Measurements from ENCODE around the gene CEBPA. TPM values are rescaled to one million over a fixed set of nuclear protein-coding genes. Genes with fewer than 3 reads are reported as not detected.

Gene CEBPA
- total and polyA plus RNA-seq, 4 experiments from 2014 or later: 0.20 to 2.4 (median 1.6) TPM

- Histone ChIP-seq H3K9me3 (ENCODE audit: control insufficient read depth in 1 of 2, low read length in 2 of 2) (no peaks in the 10 kb centered on the region), H3K4me1 (ENCODE audit: insufficient read depth, low read length) (no peaks in the 10 kb centered on the region), H3K27me3 (ENCODE audit: insufficient read depth, low read length) (no peaks in the 10 kb centered on the region), H3K4me3 (ENCODE audit: low read length in 2 of 2) (no peak overlapping the region), H3K27ac (ENCODE audit: low read depth, low read length) (no peak overlapping the region), H3K36me3 (ENCODE audit: insufficient read depth, low read length) (no peaks in the 10 kb centered on the region)
- CTCF ChIA-PET (ENCODE audit: partially characterized antibody): interaction anchor here (1.5 kb wide), 1 partner anchor 82 kb away, joined by 3 read pairs; no protein-coding TSS in a partner anchor
- H3K4me3 Mint-ChIP-seq: no peak overlapping the region
- intact Hi-C loops (cut with micrococcal nuclease): no loop called here
- no peaks in the 10 kb centered on the region for H3K36me3 Mint-ChIP-seq
- H3K9me3 Mint-ChIP-seq: no peaks in the 10 kb centered on the region
- POLR2A ChIA-PET (ENCODE audit: partially characterized antibody): no interaction called here
- H3K27me3 Mint-ChIP-seq: peaks cover 11 to 19% of the 10 kb centered on the region in 2 donors
- no peak overlapping the region for H3K27ac Mint-ChIP-seq
- DNase-seq: no peak
- no peaks in the 10 kb centered on the region for H3K4me1 Mint-ChIP-seq
Measured at GRCh38 chr19:33334271-33334670, 31.9 kb upstream of the CEBPA start.

DNA sequence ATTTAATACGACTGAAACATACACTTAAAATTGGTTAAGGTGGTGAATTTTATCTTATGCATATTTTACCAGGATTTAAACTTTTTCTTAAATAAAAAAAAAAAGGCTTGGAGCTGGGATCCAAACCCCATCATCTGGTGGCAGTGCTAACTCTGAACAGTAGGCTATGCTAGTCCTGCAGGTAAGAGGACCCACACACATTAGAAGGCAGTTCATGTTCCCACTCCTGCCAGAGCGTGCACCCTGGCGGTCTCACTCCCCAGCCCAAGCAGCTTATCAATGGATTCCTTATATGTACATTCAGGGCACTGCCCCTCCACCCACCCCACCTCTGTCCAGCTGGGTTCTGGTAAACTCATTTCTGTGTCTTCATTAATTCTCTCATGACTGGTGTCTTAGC lies 31.3 kb upstream of the CEBPA start:
- H3K9me3 ChIP-seq (ENCODE audit: control insufficient read depth in 1 of 2, low read length in 2 of 2): no peaks in the 10 kb centered on the region
- H3K36me3 Mint-ChIP-seq: no peaks in the 10 kb centered on the region
- H3K9me3 Mint-ChIP-seq: no peaks in the 10 kb centered on the region
- H3K4me3 ChIP-seq (ENCODE audit: low read length in 2 of 2): no peak overlapping the region
- H3K4me3 Mint-ChIP-seq: no peak overlapping the region
- H3K27ac Mint-ChIP-seq: no peak overlapping the region
- H3K4me1 ChIP-seq (ENCODE audit: insufficient read depth, low read length): no peaks in the 10 kb centered on the region
- intact Hi-C loops (cut with micrococcal nuclease): no loop called here
- ChIA-PET CTCF (ENCODE audit: partially characterized antibody) (no interaction called here), POLR2A (ENCODE audit: partially characterized antibody) (no interaction called here)
- H3K27me3 Mint-ChIP-seq: peaks cover 12 to 19% of the 10 kb centered on the region in 2 donors
- H3K4me1 Mint-ChIP-seq: no peaks in the 10 kb centered on the region
- no peaks in the 10 kb centered on the region for H3K36me3 ChIP-seq (ENCODE audit: insufficient read depth, low read length)
- DNase-seq: no peak
- H3K27ac ChIP-seq (ENCODE audit: low read depth, low read length): no peak overlapping the region
- no peaks in the 10 kb centered on the region for H3K27me3 ChIP-seq (ENCODE audit: insufficient read depth, low read length)

DNA sequence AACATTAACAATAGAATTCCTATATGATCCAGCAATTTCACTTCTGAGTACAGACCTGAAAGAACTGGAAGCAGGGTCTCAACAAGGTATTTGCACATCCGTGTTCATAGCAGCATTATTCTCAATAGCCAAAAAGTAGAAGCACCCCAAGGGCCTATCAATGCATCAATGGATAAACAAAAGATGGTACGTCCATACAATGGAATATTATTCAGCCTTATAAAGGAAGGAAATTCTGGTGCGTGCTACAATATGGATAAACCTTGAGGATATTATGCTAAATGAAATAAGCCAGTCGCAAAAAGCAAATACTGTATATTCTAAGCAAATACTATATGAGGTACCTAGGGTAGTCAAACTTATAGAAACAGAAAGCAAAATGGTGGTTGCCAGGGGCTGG lies 30.8 kb upstream of the CEBPA start:
- no peak overlapping the region for H3K4me3 Mint-ChIP-seq
- CTCF ChIA-PET (ENCODE audit: partially characterized antibody): no interaction called here
- no peak overlapping the region for H3K27ac Mint-ChIP-seq
- H3K27me3 Mint-ChIP-seq: peaks cover 12 to 22% of the 10 kb centered on the region in 2 donors
- Histone ChIP-seq H3K9me3 (ENCODE audit: control insufficient read depth in 1 of 2, low read length in 2 of 2) (no peaks in the 10 kb centered on the region), H3K36me3 (ENCODE audit: insufficient read depth, low read length) (no peaks in the 10 kb centered on the region), H3K27me3 (ENCODE audit: insufficient read depth, low read length) (no peaks in the 10 kb centered on the region), H3K4me3 (ENCODE audit: low read length in 2 of 2) (no peak overlapping the region), H3K4me1 (ENCODE audit: insufficient read depth, low read length) (no peaks in the 10 kb centered on the region), H3K27ac (ENCODE audit: low read depth, low read length) (no peak overlapping the region)
- no peaks in the 10 kb centered on the region for H3K9me3 Mint-ChIP-seq
- DNase-seq: no peak
- intact Hi-C loops (cut with micrococcal nuclease): no loop called here
- no peaks in the 10 kb centered on the region for H3K36me3 Mint-ChIP-seq
- H3K4me1 Mint-ChIP-seq: no peaks in the 10 kb centered on the region
- POLR2A ChIA-PET (ENCODE audit: partially characterized antibody): no interaction called here

GRCh38 chr19:33332248-33332647 lies 29.9 kb upstream of the CEBPA start:
- Histone ChIP-seq H3K9me3 (ENCODE audit: control insufficient read depth in 1 of 2, low read length in 2 of 2) (no peaks in the 10 kb centered on the region), H3K27me3 (ENCODE audit: insufficient read depth, low read length) (no peaks in the 10 kb centered on the region), H3K4me3 (ENCODE audit: low read length in 2 of 2) (no peak overlapping the region), H3K36me3 (ENCODE audit: insufficient read depth, low read length) (no peaks in the 10 kb centered on the region), H3K4me1 (ENCODE audit: insufficient read depth, low read length) (no peaks in the 10 kb centered on the region), H3K27ac (ENCODE audit: low read depth, low read length) (no peak overlapping the region)
- Mint-ChIP-seq H3K4me3 (no peak overlapping the region), H3K27me3 (peaks cover 10 to 19% of the 10 kb centered on the region in 2 donors), H3K9me3 (no peaks in the 10 kb centered on the region), H3K36me3 (no peaks in the 10 kb centered on the region), H3K27ac (no peak overlapping the region), H3K4me1 (no peaks in the 10 kb centered on the region)
- intact Hi-C loops (cut with micrococcal nuclease): no loop called here
- ChIA-PET CTCF (ENCODE audit: partially characterized antibody) (no interaction called here), POLR2A (ENCODE audit: partially characterized antibody) (no interaction called here)
- no peak for DNase-seq

DNA sequence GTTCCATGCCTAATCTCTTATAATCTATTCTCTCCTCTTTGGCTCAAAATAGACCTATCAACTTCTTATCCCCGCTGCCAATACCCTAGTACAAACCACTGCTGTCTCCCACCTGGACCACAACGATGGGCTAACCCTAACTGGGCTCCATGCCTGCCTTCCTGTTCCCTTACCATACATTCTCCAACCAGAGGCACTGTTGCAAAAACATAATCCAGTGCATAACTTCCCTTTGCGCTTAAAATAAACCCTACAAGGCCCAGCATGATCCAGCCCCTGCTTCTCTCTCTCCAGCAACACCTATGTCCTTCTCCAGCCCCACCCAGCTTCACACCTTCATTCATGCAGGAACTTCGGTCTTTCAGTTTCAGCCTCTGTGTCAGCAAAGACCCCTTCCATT lies 27.4 kb upstream of the CEBPA start:
- Mint-ChIP-seq H3K36me3 (no peaks in the 10 kb centered on the region), H3K4me3 (no peak overlapping the region), H3K9me3 (no peaks in the 10 kb centered on the region), H3K4me1 (no peaks in the 10 kb centered on the region), H3K27ac (no peak overlapping the region), H3K27me3 (peaks cover 10 to 16% of the 10 kb centered on the region in 2 donors)
- H3K36me3 ChIP-seq (ENCODE audit: insufficient read depth, low read length): no peaks in the 10 kb centered on the region
- H3K27ac ChIP-seq (ENCODE audit: low read depth, low read length): no peak overlapping the region
- H3K27me3 ChIP-seq (ENCODE audit: insufficient read depth, low read length): no peaks in the 10 kb centered on the region
- ChIA-PET CTCF (ENCODE audit: partially characterized antibody) (interaction anchor here (0.6 kb wide), 1 partner anchor 448 kb away, joined by 3 read pairs; no protein-coding TSS in a partner anchor), POLR2A (ENCODE audit: partially characterized antibody) (no interaction called here)
- no peaks in the 10 kb centered on the region for H3K4me1 ChIP-seq (ENCODE audit: insufficient read depth, low read length)
- intact Hi-C loops (cut with micrococcal nuclease): no loop called here
- H3K9me3 ChIP-seq (ENCODE audit: control insufficient read depth in 1 of 2, low read length in 2 of 2): no peaks in the 10 kb centered on the region
- DNase-seq: no peak
- H3K4me3 ChIP-seq (ENCODE audit: low read length in 2 of 2): no peak overlapping the region

GRCh38 chr19:33329060-33329459 lies 26.7 kb upstream of the CEBPA start:
- Mint-ChIP-seq H3K36me3 (no peaks in the 10 kb centered on the region), H3K9me3 (no peaks in the 10 kb centered on the region), H3K4me1 (no peaks in the 10 kb centered on the region), H3K27ac (no peak overlapping the region), H3K4me3 (no peak overlapping the region), H3K27me3 (peaks cover 10 to 16% of the 10 kb centered on the region in 2 donors)
- Histone ChIP-seq H3K4me3 (ENCODE audit: low read length in 2 of 2) (no peak overlapping the region), H3K27me3 (ENCODE audit: insufficient read depth, low read length) (no peaks in the 10 kb centered on the region), H3K27ac (ENCODE audit: low read depth, low read length) (no peak overlapping the region), H3K4me1 (ENCODE audit: insufficient read depth, low read length) (no peaks in the 10 kb centered on the region), H3K36me3 (ENCODE audit: insufficient read depth, low read length) (no peaks in the 10 kb centered on the region), H3K9me3 (ENCODE audit: control insufficient read depth in 1 of 2, low read length in 2 of 2) (no peaks in the 10 kb centered on the region)
- no peak for DNase-seq
- intact Hi-C loops (cut with micrococcal nuclease): no loop called here
- ChIA-PET POLR2A (ENCODE audit: partially characterized antibody) (no interaction called here), CTCF (ENCODE audit: partially characterized antibody) (interaction anchor here (0.6 kb wide), 1 partner anchor 449 kb away, joined by 3 read pairs; no protein-coding TSS in a partner anchor)

- Histone ChIP-seq H3K9me3 (ENCODE audit: control insufficient read depth in 1 of 2, low read length in 2 of 2) (no peaks in the 10 kb centered on the region), H3K27me3 (ENCODE audit: insufficient read depth, low read length) (no peaks in the 10 kb centered on the region), H3K36me3 (ENCODE audit: insufficient read depth, low read length) (no peaks in the 10 kb centered on the region), H3K4me3 (ENCODE audit: low read length in 2 of 2) (no peak overlapping the region), H3K27ac (ENCODE audit: low read depth, low read length) (no peak overlapping the region), H3K4me1 (ENCODE audit: insufficient read depth, low read length) (no peaks in the 10 kb centered on the region)
- H3K36me3 Mint-ChIP-seq: no peaks in the 10 kb centered on the region
- H3K4me1 Mint-ChIP-seq: no peaks in the 10 kb centered on the region
- peaks cover 8 to 12% of the 10 kb centered on the region in 2 donors for H3K27me3 Mint-ChIP-seq
- peaks cover 0 to 10% (median 4%) of the 10 kb centered on the region in 8 donors for H3K9me3 Mint-ChIP-seq
- no peak for DNase-seq
- intact Hi-C loops (cut with micrococcal nuclease): no loop called here
- CTCF ChIA-PET (ENCODE audit: partially characterized antibody): no interaction called here
- H3K4me3 Mint-ChIP-seq: no peak overlapping the region
- POLR2A ChIA-PET (ENCODE audit: partially characterized antibody): no interaction called here
- H3K27ac Mint-ChIP-seq: no peak overlapping the region
Measured at GRCh38 chr19:33325920-33326319, 23.6 kb upstream of the CEBPA start.

- Histone ChIP-seq H3K4me3 (ENCODE audit: low read length in 2 of 2) (no peak overlapping the region), H3K36me3 (ENCODE audit: insufficient read depth, low read length) (no peaks in the 10 kb centered on the region), H3K9me3 (ENCODE audit: control insufficient read depth in 1 of 2, low read length in 2 of 2) (no peaks in the 10 kb centered on the region), H3K27me3 (ENCODE audit: insufficient read depth, low read length) (no peaks in the 10 kb centered on the region), H3K27ac (ENCODE audit: low read depth, low read length) (no peak overlapping the region), H3K4me1 (ENCODE audit: insufficient read depth, low read length) (no peaks in the 10 kb centered on the region)
- CTCF ChIA-PET (ENCODE audit: partially characterized antibody): interaction anchor here (0.7 kb wide), 1 partner anchor 12 kb away, joined by 3 read pairs; no protein-coding TSS in a partner anchor
- Mint-ChIP-seq H3K27me3 (peaks cover 6 to 7% of the 10 kb centered on the region in 2 donors), H3K4me3 (no peak overlapping the region), H3K4me1 (no peaks in the 10 kb centered on the region), H3K9me3 (peaks cover 0 to 18% (median 8%) of the 10 kb centered on the region in 8 donors), H3K27ac (no peak overlapping the region), H3K36me3 (peaks cover 0 to 6% of the 10 kb centered on the region in 2 donors)
- DNase-seq: no peak
- POLR2A ChIA-PET (ENCODE audit: partially characterized antibody): no interaction called here
- intact Hi-C loops (cut with micrococcal nuclease): no loop called here
Measured at GRCh38 chr19:33324628-33325027, 22.3 kb upstream of the CEBPA start.
